ENCODE results near the gene SLC27A6. TPM values are rescaled to one million over a fixed set of nuclear protein-coding genes. Genes with fewer than 3 reads are reported as not detected.

Gene SLC27A6
- total RNA-seq, 1 donor from 2014 or later = 0.39 TPM

- no peaks in the 10 kb centered on the region for H3K36me3 Mint-ChIP-seq (ENCODE audit: low read depth, unreplicated experiment)
- no peak overlapping the region for H3K4me3 ChIP-seq (ENCODE audit: insufficient read depth, low read depth, low read length)
- no peak overlapping the region for H3K9ac ChIP-seq (ENCODE audit: low read length)
- H3K4me2 ChIP-seq (ENCODE audit: low read length) = no peak overlapping the region
- no peak for TF ChIP-seq EZH2 (IDR thresholded peaks at IDR 0.05; ENCODE audit: insufficient read depth, low read length)
- no peak for TF ChIP-seq CTCF (IDR thresholded peaks at IDR 0.05; ENCODE audit: insufficient read depth, low read depth, low read length)
- H3K4me1 Mint-ChIP-seq (ENCODE audit: low read depth, unreplicated experiment) = no peaks in the 10 kb centered on the region
- H3K79me2 ChIP-seq (ENCODE audit: insufficient read depth, low read length) = no peaks in the 10 kb centered on the region
- H3K9me3 ChIP-seq (ENCODE audit: insufficient read depth, low read depth, low read length) = no peaks in the 10 kb centered on the region
- H3K9me3 Mint-ChIP-seq (ENCODE audit: unreplicated experiment) = peaks cover 2% of the 10 kb centered on the region
- no peaks in the 10 kb centered on the region for H3K27me3 Mint-ChIP-seq (ENCODE audit: low read depth, unreplicated experiment)
- FAIRE-seq (no peak), DNase-seq (ENCODE audit: low read depth) (peak; percentile 2)
- H4K20me1 ChIP-seq (ENCODE audit: insufficient read depth, low read length) = no peaks in the 10 kb centered on the region
- no peaks in the 10 kb centered on the region for H3K36me3 ChIP-seq (ENCODE audit: insufficient read depth, low read length)
- no peaks in the 10 kb centered on the region for H3K27me3 ChIP-seq (ENCODE audit: insufficient read depth, low read length)
- no peak overlapping the region for H3K27ac ChIP-seq (ENCODE audit: low read depth, low read length)
- H2AFZ ChIP-seq (ENCODE audit: low read depth, low read length) = no peak overlapping the region
- no peak overlapping the region for H3K4me3 Mint-ChIP-seq (ENCODE audit: unreplicated experiment)
- H3K27ac Mint-ChIP-seq (ENCODE audit: unreplicated experiment) = no peak overlapping the region
- H3K4me1 ChIP-seq (ENCODE audit: insufficient read depth, low read length) = no peaks in the 10 kb centered on the region
Measured at GRCh38 chr5:129003232-129003631, 37.9 kb downstream of the SLC27A6 start.

- Mint-ChIP-seq H3K36me3 (ENCODE audit: low read depth, unreplicated experiment) (no peaks in the 10 kb centered on the region), H3K27me3 (ENCODE audit: low read depth, unreplicated experiment) (no peaks in the 10 kb centered on the region), H3K4me1 (ENCODE audit: low read depth, unreplicated experiment) (no peaks in the 10 kb centered on the region), H3K4me3 (ENCODE audit: unreplicated experiment) (no peak overlapping the region), H3K9me3 (ENCODE audit: unreplicated experiment) (no peaks in the 10 kb centered on the region), H3K27ac (ENCODE audit: unreplicated experiment) (no peak overlapping the region)
- H3K9ac ChIP-seq (ENCODE audit: low read length) = no peak overlapping the region
- no peaks in the 10 kb centered on the region for H3K79me2 ChIP-seq (ENCODE audit: insufficient read depth, low read length)
- no peaks in the 10 kb centered on the region for H3K9me3 ChIP-seq (ENCODE audit: insufficient read depth, low read depth, low read length)
- no peak overlapping the region for H3K27ac ChIP-seq (ENCODE audit: low read depth, low read length)
- H3K4me1 ChIP-seq (ENCODE audit: insufficient read depth, low read length) = no peaks in the 10 kb centered on the region
- DNase-seq (ENCODE audit: low read depth) (no peak), FAIRE-seq (no peak)
- H3K4me3 ChIP-seq (ENCODE audit: insufficient read depth, low read depth, low read length) = no peak overlapping the region
- no peak for TF ChIP-seq CTCF (IDR thresholded peaks at IDR 0.05; ENCODE audit: insufficient read depth, low read depth, low read length)
- TF ChIP-seq EZH2 (IDR thresholded peaks at IDR 0.05; ENCODE audit: insufficient read depth, low read length) = no peak
- H4K20me1 ChIP-seq (ENCODE audit: insufficient read depth, low read length) = no peaks in the 10 kb centered on the region
- H3K4me2 ChIP-seq (ENCODE audit: low read length) = no peak overlapping the region
- no peaks in the 10 kb centered on the region for H3K36me3 ChIP-seq (ENCODE audit: insufficient read depth, low read length)
- no peaks in the 10 kb centered on the region for H3K27me3 ChIP-seq (ENCODE audit: insufficient read depth, low read length)
- H2AFZ ChIP-seq (ENCODE audit: low read depth, low read length) = no peak overlapping the region
Measured at GRCh38 chr5:129014185-129014584, 48.9 kb downstream of the SLC27A6 start.

DNA sequence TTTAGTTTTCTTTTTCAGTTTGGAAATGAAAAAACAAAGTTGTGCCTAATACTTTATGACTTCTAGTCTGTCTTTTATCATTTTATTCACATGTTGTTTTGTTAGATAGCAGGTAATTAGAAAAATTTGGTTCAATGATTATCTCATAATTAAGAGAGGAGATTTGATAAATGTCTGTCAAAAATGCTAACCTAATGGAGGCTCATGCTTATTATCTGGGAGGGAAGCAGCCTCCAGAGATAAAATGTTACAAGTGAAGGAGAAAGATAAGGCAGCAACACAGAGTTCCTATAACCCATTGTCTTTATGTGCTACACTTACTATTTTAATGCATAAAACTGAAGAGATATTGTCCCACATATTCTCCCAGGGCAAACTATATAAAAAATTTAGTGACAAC, 53.5 kb downstream of the SLC27A6 start:
- FAIRE-seq (no peak), DNase-seq (ENCODE audit: low read depth) (no peak)
- Histone ChIP-seq H3K27me3 (ENCODE audit: insufficient read depth, low read length) (no peaks in the 10 kb centered on the region), H2AFZ (ENCODE audit: low read depth, low read length) (no peak overlapping the region), H3K36me3 (ENCODE audit: insufficient read depth, low read length) (no peaks in the 10 kb centered on the region), H3K79me2 (ENCODE audit: insufficient read depth, low read length) (no peaks in the 10 kb centered on the region), H3K27ac (ENCODE audit: low read depth, low read length) (no peak overlapping the region), H3K9me3 (ENCODE audit: insufficient read depth, low read depth, low read length) (no peaks in the 10 kb centered on the region), H3K9ac (ENCODE audit: low read length) (no peak overlapping the region), H3K4me2 (ENCODE audit: low read length) (no peak overlapping the region), H3K4me3 (ENCODE audit: insufficient read depth, low read depth, low read length) (no peak overlapping the region), H4K20me1 (ENCODE audit: insufficient read depth, low read length) (no peaks in the 10 kb centered on the region), H3K4me1 (ENCODE audit: insufficient read depth, low read length) (no peaks in the 10 kb centered on the region)
- Mint-ChIP-seq H3K27ac (ENCODE audit: unreplicated experiment) (no peak overlapping the region), H3K9me3 (ENCODE audit: unreplicated experiment) (no peaks in the 10 kb centered on the region), H3K4me1 (ENCODE audit: low read depth, unreplicated experiment) (no peaks in the 10 kb centered on the region), H3K4me3 (ENCODE audit: unreplicated experiment) (no peak overlapping the region), H3K27me3 (ENCODE audit: low read depth, unreplicated experiment) (no peaks in the 10 kb centered on the region), H3K36me3 (ENCODE audit: low read depth, unreplicated experiment) (no peaks in the 10 kb centered on the region)
- TF ChIP-seq CTCF (IDR thresholded peaks at IDR 0.05; ENCODE audit: insufficient read depth, low read depth, low read length) (no peak), EZH2 (IDR thresholded peaks at IDR 0.05; ENCODE audit: insufficient read depth, low read length) (no peak)

Measured in astrocyte (in vitro differentiated cells and primary cell).